ENCODE results near the gene SLC12A6. TPM values are rescaled to one million over a fixed set of nuclear protein-coding genes. Genes with fewer than 3 reads are reported as not detected.

Gene SLC12A6
- total and polyA plus RNA-seq, 7 experiments from 2014 or later, result 9.6 to 122 (median 104) TPM

DNA sequence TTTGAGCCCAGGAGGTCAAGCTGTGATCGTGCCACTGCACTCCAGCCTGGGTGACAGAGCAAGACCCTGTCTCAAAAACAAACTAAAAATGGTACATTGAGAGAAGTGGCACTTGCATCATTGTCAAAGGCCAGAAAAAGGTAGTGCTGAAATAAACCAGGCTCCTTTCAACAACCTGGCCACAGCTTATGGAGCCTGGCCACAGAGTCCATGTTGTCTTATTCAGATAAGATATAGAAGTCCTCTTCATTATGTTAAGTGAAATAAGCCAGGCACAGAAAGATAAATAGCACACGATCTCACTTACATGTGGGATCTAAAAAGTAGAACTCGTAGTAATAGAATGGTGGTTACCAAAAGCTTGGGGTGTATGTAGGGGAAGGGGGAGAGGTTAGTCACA is 78.0 kb downstream of the SLC12A6 start:
- peaks cover 0 to 33% (median 10%) of the 10 kb centered on the region in 3 experiments for H3K36me3 ChIP-seq (ENCODE audit: control insufficient read depth in 2 of 3, insufficient read depth in 3 of 3, low read length in 3 of 3)
- H3K27me3 Mint-ChIP-seq, result no peaks in the 10 kb centered on the region
- no peak overlapping the region for H3K4me3 ChIP-seq (ENCODE audit: low read length)
- no peaks in the 10 kb centered on the region for H3K9me3 Mint-ChIP-seq
- DNase-seq (no peak), ATAC-seq (no peak)
- peaks cover 0 to 16% (median 5%) of the 10 kb centered on the region in 7 donors for H3K4me1 Mint-ChIP-seq
- H3K27ac Mint-ChIP-seq, result peak overlapping the region in 6 of 9 donors; percentile 2 to 81 (median 22)
- no peak overlapping the region for H3K4me3 Mint-ChIP-seq
- no peaks in the 10 kb centered on the region for H3K9me3 ChIP-seq (ENCODE audit: control insufficient read depth in 2 of 3, low read length in 3 of 3)
- no peaks in the 10 kb centered on the region for H3K4me1 ChIP-seq (ENCODE audit: control insufficient read depth in 2 of 2, insufficient read depth in 2 of 2, low read length in 2 of 2)
- CTCF ChIA-PET, result no interaction called here
- H3K27me3 ChIP-seq (ENCODE audit: control insufficient read depth in 2 of 2, insufficient read depth in 2 of 2, low read length in 2 of 2), result no peaks in the 10 kb centered on the region
- H3K36me3 Mint-ChIP-seq, result peaks cover 14 to 42% (median 18%) of the 10 kb centered on the region in 5 donors
- H3K27ac ChIP-seq (ENCODE audit: low read depth, low read length), result no peak overlapping the region
- POLR2A ChIA-PET, result interaction anchor here (0.6 kb wide), 1 partner anchor 180 kb away, joined by 3 read pairs; no protein-coding TSS in a partner anchor
- intact Hi-C loops (cut with micrococcal nuclease), result no loop called here

DNA sequence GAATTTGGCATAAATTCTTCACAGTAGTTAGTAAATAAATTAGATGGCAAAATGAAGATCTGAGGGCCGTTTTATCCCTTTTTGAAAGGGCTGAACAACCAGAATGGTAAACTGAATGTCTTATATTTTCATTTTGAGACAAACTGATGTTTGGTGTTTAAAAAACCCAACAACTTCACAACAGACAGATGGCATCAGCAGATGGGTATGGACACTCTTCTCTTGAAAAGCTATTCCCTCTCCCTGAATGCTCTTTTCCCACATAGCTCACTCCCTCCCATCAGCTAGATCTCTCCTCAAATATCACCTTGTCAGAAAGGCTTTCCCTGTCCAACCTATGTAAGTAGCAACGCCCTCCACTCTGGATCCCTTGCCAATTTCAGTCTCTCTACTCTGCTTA is 79.4 kb downstream of the SLC12A6 start:
- peaks cover 4 to 47% (median 10%) of the 10 kb centered on the region in 3 experiments for H3K36me3 ChIP-seq (ENCODE audit: control insufficient read depth in 2 of 3, insufficient read depth in 3 of 3, low read length in 3 of 3)
- intact Hi-C loops (cut with micrococcal nuclease), result no loop called here
- peak overlapping the region in 7 of 9 donors; percentile 3 to 78 (median 26) for H3K27ac Mint-ChIP-seq

DNA sequence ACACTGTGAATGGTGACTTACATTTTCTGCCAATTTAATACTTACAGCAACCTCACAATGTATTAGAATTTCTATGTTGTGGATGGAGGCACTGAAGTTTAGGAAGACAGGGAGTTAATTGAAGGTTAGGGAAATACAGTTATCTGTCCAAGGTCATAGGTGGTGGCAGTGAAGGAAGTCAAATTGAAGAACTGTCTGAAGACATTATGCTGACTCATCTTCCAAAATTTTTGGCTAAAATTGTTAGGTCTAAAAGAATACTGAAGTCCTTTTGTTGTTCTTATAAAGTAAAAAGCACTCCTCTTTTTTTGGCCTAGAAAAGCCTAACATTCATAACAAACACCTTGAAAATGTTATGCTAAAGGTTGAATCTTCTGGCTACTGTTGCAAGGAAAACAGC is 85.0 kb downstream of the SLC12A6 start:
- no peak overlapping the region for H3K4me3 Mint-ChIP-seq
- ChIA-PET CTCF (no interaction called here), POLR2A (interaction anchor here (0.6 kb wide), 1 partner anchor 116 kb away, joined by 3 read pairs; no protein-coding TSS in a partner anchor)
- H3K27ac Mint-ChIP-seq, result peak overlapping the region in 1 of 9 donors; percentile 52
- H3K9me3 Mint-ChIP-seq, result no peaks in the 10 kb centered on the region
- Histone ChIP-seq H3K27ac (ENCODE audit: low read depth, low read length) (no peak overlapping the region), H3K4me1 (ENCODE audit: control insufficient read depth in 2 of 2, insufficient read depth in 2 of 2, low read length in 2 of 2) (no peaks in the 10 kb centered on the region), H3K36me3 (ENCODE audit: control insufficient read depth in 2 of 3, insufficient read depth in 3 of 3, low read length in 3 of 3) (peaks cover 4 to 82% (median 6%) of the 10 kb centered on the region in 3 experiments), H3K9me3 (ENCODE audit: control insufficient read depth in 2 of 3, low read length in 3 of 3) (no peaks in the 10 kb centered on the region), H3K27me3 (ENCODE audit: control insufficient read depth in 2 of 2, insufficient read depth in 2 of 2, low read length in 2 of 2) (no peaks in the 10 kb centered on the region), H3K4me3 (ENCODE audit: low read length) (no peak overlapping the region)
- H3K36me3 Mint-ChIP-seq, result peaks cover 21 to 67% (median 41%) of the 10 kb centered on the region in 5 donors
- peaks cover 0 to 6% (median 0%) of the 10 kb centered on the region in 7 donors for H3K4me1 Mint-ChIP-seq
- intact Hi-C loops (cut with micrococcal nuclease), result no loop called here
- DNase-seq (no peak), ATAC-seq (no peak)
- no peaks in the 10 kb centered on the region for H3K27me3 Mint-ChIP-seq

More for the DNA sequence above, 79.4 kb downstream of the SLC12A6 start:
- H3K9me3 Mint-ChIP-seq, result no peaks in the 10 kb centered on the region
- Histone ChIP-seq H3K27me3 (ENCODE audit: control insufficient read depth in 2 of 2, insufficient read depth in 2 of 2, low read length in 2 of 2) (no peaks in the 10 kb centered on the region), H3K9me3 (ENCODE audit: control insufficient read depth in 2 of 3, low read length in 3 of 3) (no peaks in the 10 kb centered on the region), H3K27ac (ENCODE audit: low read depth, low read length) (no peak overlapping the region), H3K4me3 (ENCODE audit: low read length) (no peak overlapping the region), H3K4me1 (ENCODE audit: control insufficient read depth in 2 of 2, insufficient read depth in 2 of 2, low read length in 2 of 2) (no peaks in the 10 kb centered on the region)
- peaks cover 0 to 11% (median 1%) of the 10 kb centered on the region in 7 donors for H3K4me1 Mint-ChIP-seq
- ChIA-PET POLR2A (no interaction called here), CTCF (interaction anchor here (0.6 to 1.2 kb wide), 2 partner anchors 24 to 109 kb away, joined by 3 to 5 read pairs; partner anchors contain the start of gene LPCAT4)
- no peaks in the 10 kb centered on the region for H3K27me3 Mint-ChIP-seq
- peaks cover 18 to 52% (median 23%) of the 10 kb centered on the region in 5 donors for H3K36me3 Mint-ChIP-seq
- H3K4me3 Mint-ChIP-seq, result no peak overlapping the region
- no peak for DNase-seq
- ATAC-seq, result no peak

DNA sequence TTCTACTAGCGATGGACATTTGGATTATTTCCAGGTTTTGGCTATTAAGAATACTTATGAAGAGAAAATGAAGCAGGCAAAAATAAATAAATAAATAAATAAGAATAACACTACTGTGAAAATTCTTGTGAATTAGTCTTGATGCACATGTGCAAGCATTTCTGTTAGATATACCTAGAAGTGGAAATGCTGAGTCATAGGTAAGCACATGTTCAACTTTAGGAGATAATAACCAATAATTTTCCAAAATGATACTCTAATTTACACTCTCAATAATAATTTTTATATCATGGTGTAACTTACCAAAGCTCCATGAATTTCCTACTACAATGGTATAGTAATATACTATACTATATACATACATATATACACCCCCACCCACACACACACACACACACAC is 89.4 kb downstream of the SLC12A6 start:
- H3K4me3 Mint-ChIP-seq, result no peak overlapping the region

DNA sequence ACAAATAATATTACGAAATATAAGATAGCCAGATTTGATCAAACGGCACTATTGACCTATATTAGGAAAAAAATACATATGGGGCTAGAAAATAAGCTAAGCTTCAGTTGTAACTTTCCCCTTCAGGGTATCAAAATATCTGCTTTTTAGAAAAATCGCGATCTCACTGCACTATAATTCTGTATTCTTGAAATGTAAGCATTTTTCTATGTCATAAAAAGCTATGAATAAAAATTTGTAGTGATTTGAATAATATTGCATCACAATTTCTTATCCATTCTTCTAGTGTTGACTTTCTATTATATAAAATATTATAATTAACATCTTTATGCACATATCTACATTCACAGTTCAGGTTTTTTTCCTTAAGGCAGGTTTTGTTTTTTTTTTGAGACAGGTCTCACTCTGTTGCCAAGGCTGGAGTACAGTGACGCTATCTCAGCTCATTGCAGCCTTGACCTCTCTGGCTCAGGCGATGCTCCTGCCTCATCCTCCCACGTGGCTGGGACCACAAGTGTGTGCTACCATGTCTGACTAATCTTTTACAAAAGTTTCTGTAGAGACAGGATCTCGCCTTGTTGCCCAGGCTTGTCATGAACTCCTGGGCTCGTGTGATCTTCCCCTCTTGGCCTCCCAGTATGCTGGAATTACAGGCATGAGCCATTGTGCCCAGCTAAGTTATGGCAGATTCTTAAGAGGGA is 91.2 kb downstream of the SLC12A6 start:
- Mint-ChIP-seq H3K27ac (peak overlapping the region in 2 of 9 donors; percentile 14), H3K9me3 (no peaks in the 10 kb centered on the region), H3K4me1 (peaks cover 0 to 6% (median 0%) of the 10 kb centered on the region in 7 donors), H3K36me3 (peaks cover 0 to 41% (median 25%) of the 10 kb centered on the region in 5 donors), H3K27me3 (no peaks in the 10 kb centered on the region), H3K4me3 (no peak overlapping the region)
- ATAC-seq (no peak), DNase-seq (no peak)
- ChIA-PET CTCF (interaction anchor here (1.7 kb wide), 1 partner anchor 122 kb away, joined by 4 read pairs; no protein-coding TSS in a partner anchor), POLR2A (interaction anchor here (0.6 to 1.0 kb wide), 3 partner anchors 72 to 170 kb away, joined by 3 to 5 read pairs (median 4); no protein-coding TSS in a partner anchor)
- no peak overlapping the region for H3K27ac ChIP-seq (ENCODE audit: low read depth, low read length)
- H3K4me3 ChIP-seq (ENCODE audit: low read length), result no peak overlapping the region
- intact Hi-C loops (cut with micrococcal nuclease), result loop anchor here in 1 of 2 donors (10.0 kb wide), 1 partner anchor 118 kb away; the partner anchor contains the start of gene LPCAT4
- peaks cover 0 to 69% (median 8%) of the 10 kb centered on the region in 3 experiments for H3K36me3 ChIP-seq (ENCODE audit: control insufficient read depth in 2 of 3, insufficient read depth in 3 of 3, low read length in 3 of 3)
- no peaks in the 10 kb centered on the region for H3K27me3 ChIP-seq (ENCODE audit: control insufficient read depth in 2 of 2, insufficient read depth in 2 of 2, low read length in 2 of 2)
- no peaks in the 10 kb centered on the region for H3K9me3 ChIP-seq (ENCODE audit: control insufficient read depth in 2 of 3, low read length in 3 of 3)
- H3K4me1 ChIP-seq (ENCODE audit: control insufficient read depth in 2 of 2, insufficient read depth in 2 of 2, low read length in 2 of 2), result no peaks in the 10 kb centered on the region

More for the DNA sequence above, 89.4 kb downstream of the SLC12A6 start:
- peaks cover 7 to 55% (median 35%) of the 10 kb centered on the region in 5 donors for H3K36me3 Mint-ChIP-seq
- no peaks in the 10 kb centered on the region for H3K9me3 ChIP-seq (ENCODE audit: control insufficient read depth in 2 of 3, low read length in 3 of 3)
- H3K4me1 ChIP-seq (ENCODE audit: control insufficient read depth in 2 of 2, insufficient read depth in 2 of 2, low read length in 2 of 2), result no peaks in the 10 kb centered on the region
- H3K27me3 ChIP-seq (ENCODE audit: control insufficient read depth in 2 of 2, insufficient read depth in 2 of 2, low read length in 2 of 2), result no peaks in the 10 kb centered on the region
- no peaks in the 10 kb centered on the region for H3K9me3 Mint-ChIP-seq
- POLR2A ChIA-PET, result interaction anchor here (1.2 kb wide), 1 partner anchor 83 kb away, joined by 3 read pairs; no protein-coding TSS in a partner anchor
- H3K27ac Mint-ChIP-seq, result no peak overlapping the region
- H3K36me3 ChIP-seq (ENCODE audit: control insufficient read depth in 2 of 3, insufficient read depth in 3 of 3, low read length in 3 of 3), result peaks cover 6 to 84% (median 8%) of the 10 kb centered on the region in 3 experiments
- DNase-seq, result no peak
- CTCF ChIA-PET, result interaction anchor here (0.6 to 2.8 kb wide), 2 partner anchors 35 to 119 kb away, joined by 5 to 16 read pairs; partner anchors contain the start of gene LPCAT4
- no peaks in the 10 kb centered on the region for H3K27me3 Mint-ChIP-seq
- no peaks in the 10 kb centered on the region for H3K4me1 Mint-ChIP-seq
- no peak for ATAC-seq
- H3K4me3 ChIP-seq (ENCODE audit: low read length), result no peak overlapping the region
- intact Hi-C loops (cut with micrococcal nuclease), result loop anchor here in 1 of 2 donors (10.0 kb wide), 1 partner anchor 117 kb away; the partner anchor contains the start of gene LPCAT4
- H3K27ac ChIP-seq (ENCODE audit: low read depth, low read length), result no peak overlapping the region

DNA sequence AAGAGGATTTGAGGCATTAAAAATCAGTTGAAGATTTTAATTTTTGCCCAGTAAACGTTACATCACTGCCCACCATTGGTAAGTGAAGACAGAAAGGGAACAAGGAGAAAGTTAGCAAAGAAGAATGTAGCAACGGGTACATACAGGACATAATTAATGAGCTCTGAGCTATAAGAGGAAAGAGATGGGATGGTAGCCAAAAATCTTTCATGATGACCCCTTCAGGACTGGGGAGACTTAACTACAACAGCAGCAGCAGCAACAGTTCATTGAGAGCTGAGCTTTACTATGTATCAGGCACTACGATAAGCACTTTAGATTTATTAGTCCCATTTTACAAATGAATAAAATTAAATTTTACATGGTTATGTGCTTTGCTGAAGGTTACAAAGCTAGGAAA is 94.4 kb downstream of the SLC12A6 start:
- ChIA-PET POLR2A (interaction anchor here (0.6 kb wide), 1 partner anchor 99 kb away, joined by 5 read pairs; no protein-coding TSS in a partner anchor), CTCF (interaction anchor here (0.6 to 5.8 kb wide), 3 partner anchors 42 to 124 kb away, joined by 3 to 68 read pairs (median 4); partner anchors contain the start of gene LPCAT4)
- no peak overlapping the region for H3K4me3 ChIP-seq (ENCODE audit: low read length)
- no peaks in the 10 kb centered on the region for H3K4me1 ChIP-seq (ENCODE audit: control insufficient read depth in 2 of 2, insufficient read depth in 2 of 2, low read length in 2 of 2)
- no peak for DNase-seq
- H3K27me3 ChIP-seq (ENCODE audit: control insufficient read depth in 2 of 2, insufficient read depth in 2 of 2, low read length in 2 of 2), result no peaks in the 10 kb centered on the region
- H3K36me3 Mint-ChIP-seq, result peaks cover 0 to 43% (median 18%) of the 10 kb centered on the region in 5 donors
- peak overlapping the region in 3 of 9 donors; percentile 17 to 64 (median 33) for H3K27ac Mint-ChIP-seq
- no peak overlapping the region for H3K4me3 Mint-ChIP-seq
- intact Hi-C loops (cut with micrococcal nuclease), result loop anchor here (5.0 to 10.0 kb wide), 2 partner anchors 122 to 194 kb away; partner anchors contain the start of genes GOLGA8A (in 1 of the 2) and LPCAT4 (in 1 of the 2)
- no peak for ATAC-seq
- peaks cover 0 to 59% (median 14%) of the 10 kb centered on the region in 3 experiments for H3K36me3 ChIP-seq (ENCODE audit: control insufficient read depth in 2 of 3, insufficient read depth in 3 of 3, low read length in 3 of 3)
- no peaks in the 10 kb centered on the region for H3K9me3 ChIP-seq (ENCODE audit: control insufficient read depth in 2 of 3, low read length in 3 of 3)
- H3K4me1 Mint-ChIP-seq, result peaks cover 0 to 13% (median 4%) of the 10 kb centered on the region in 7 donors
- no peaks in the 10 kb centered on the region for H3K27me3 Mint-ChIP-seq
- no peaks in the 10 kb centered on the region for H3K9me3 Mint-ChIP-seq
- H3K27ac ChIP-seq (ENCODE audit: low read depth, low read length), result no peak overlapping the region

Data from naive thymus-derived CD4-positive, alpha-beta T cell (primary cell).